DOHH2 (cell line): ENCODE results near the gene STAG1.

Experiments used
- EZH2phosphoT487 ChIP-seq: fragments of 200-600 bp; sonication (generic); IDR thresholded peaks from 2 replicates; pipeline ENCODE4 v1.6.1; 2017; ENCODE audit warnings: borderline replicate concordance, mild to moderate bottlenecking, antibody characterized with exemption, low read length, moderate library complexity, mixed read lengths
- TF ChIP-seq, protein P1 (sequence below): fragments of 200-600 bp; sonication (generic); IDR thresholded peaks from one replicate; pipeline ENCODE4 v1.5.1; 2014; ENCODE audit warnings: antibody characterized with exemption, mild to moderate bottlenecking, low read depth, low read length; ENCODE audit not compliant: poor library complexity, severe bottlenecking

DNA sequence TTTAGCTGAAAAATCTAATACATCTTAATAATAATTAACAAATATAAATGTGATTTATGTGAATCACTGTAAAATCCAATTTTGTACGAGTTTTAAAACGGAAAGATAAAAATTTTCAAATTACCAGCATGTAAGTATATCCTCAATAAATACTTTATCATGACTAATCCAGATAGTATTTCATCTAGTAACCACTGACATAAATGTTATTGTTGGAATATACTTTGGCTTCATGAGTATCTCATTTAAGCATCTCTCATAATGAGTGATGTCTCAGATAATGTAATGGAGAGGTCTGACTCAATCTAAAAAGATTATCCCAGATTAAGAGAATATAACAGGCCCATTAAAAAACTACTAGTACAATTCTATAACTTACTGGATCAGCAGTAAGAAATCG, 216.3 kb downstream of the STAG1 start:
- TF ChIP-seq, protein P1, sequence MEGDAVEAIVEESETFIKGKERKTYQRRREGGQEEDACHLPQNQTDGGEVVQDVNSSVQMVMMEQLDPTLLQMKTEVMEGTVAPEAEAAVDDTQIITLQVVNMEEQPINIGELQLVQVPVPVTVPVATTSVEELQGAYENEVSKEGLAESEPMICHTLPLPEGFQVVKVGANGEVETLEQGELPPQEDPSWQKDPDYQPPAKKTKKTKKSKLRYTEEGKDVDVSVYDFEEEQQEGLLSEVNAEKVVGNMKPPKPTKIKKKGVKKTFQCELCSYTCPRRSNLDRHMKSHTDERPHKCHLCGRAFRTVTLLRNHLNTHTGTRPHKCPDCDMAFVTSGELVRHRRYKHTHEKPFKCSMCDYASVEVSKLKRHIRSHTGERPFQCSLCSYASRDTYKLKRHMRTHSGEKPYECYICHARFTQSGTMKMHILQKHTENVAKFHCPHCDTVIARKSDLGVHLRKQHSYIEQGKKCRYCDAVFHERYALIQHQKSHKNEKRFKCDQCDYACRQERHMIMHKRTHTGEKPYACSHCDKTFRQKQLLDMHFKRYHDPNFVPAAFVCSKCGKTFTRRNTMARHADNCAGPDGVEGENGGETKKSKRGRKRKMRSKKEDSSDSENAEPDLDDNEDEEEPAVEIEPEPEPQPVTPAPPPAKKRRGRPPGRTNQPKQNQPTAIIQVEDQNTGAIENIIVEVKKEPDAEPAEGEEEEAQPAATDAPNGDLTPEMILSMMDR = no peak
- TF ChIP-seq EZH2phosphoT487 = no peak
